ENCODE results near the gene PPP2R5C.

The PPP2R5C gene

GRCh38 chr14:101950516-101951215 is 189.2 kb downstream of the PPP2R5C start:
- TF ChIP-seq FOXM1 (IDR thresholded peaks at IDR 0.05; ENCODE audit: borderline replicate concordance, low read depth) = no peak
- TF ChIP-seq MAX (IDR thresholded peaks at IDR 0.05) = no peak
- TF ChIP-seq, protein P1, sequence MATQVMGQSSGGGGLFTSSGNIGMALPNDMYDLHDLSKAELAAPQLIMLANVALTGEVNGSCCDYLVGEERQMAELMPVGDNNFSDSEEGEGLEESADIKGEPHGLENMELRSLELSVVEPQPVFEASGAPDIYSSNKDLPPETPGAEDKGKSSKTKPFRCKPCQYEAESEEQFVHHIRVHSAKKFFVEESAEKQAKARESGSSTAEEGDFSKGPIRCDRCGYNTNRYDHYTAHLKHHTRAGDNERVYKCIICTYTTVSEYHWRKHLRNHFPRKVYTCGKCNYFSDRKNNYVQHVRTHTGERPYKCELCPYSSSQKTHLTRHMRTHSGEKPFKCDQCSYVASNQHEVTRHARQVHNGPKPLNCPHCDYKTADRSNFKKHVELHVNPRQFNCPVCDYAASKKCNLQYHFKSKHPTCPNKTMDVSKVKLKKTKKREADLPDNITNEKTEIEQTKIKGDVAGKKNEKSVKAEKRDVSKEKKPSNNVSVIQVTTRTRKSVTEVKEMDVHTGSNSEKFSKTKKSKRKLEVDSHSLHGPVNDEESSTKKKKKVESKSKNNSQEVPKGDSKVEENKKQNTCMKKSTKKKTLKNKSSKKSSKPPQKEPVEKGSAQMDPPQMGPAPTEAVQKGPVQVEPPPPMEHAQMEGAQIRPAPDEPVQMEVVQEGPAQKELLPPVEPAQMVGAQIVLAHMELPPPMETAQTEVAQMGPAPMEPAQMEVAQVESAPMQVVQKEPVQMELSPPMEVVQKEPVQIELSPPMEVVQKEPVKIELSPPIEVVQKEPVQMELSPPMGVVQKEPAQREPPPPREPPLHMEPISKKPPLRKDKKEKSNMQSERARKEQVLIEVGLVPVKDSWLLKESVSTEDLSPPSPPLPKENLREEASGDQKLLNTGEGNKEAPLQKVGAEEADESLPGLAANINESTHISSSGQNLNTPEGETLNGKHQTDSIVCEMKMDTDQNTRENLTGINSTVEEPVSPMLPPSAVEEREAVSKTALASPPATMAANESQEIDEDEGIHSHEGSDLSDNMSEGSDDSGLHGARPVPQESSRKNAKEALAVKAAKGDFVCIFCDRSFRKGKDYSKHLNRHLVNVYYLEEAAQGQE (IDR thresholded peaks at IDR 0.05; ENCODE audit: low read depth) = no peak
- no peak for TF ChIP-seq RAD21 (IDR thresholded peaks at IDR 0.05; ENCODE audit: low read depth)
- TF ChIP-seq ZBTB7A (IDR thresholded peaks at IDR 0.05; ENCODE audit: low read depth) = no peak

GRCh38 chr14:101953151-101953550 is 191.6 kb downstream of the PPP2R5C start:
- TF ChIP-seq TAF1 (IDR thresholded peaks at IDR 0.05; ENCODE audit: low read depth) = no peak
- no peak for TF ChIP-seq RAD21 (IDR thresholded peaks at IDR 0.05; ENCODE audit: low read depth)
- no peak for TF ChIP-seq CEBPB (IDR thresholded peaks at IDR 0.05)
- TF ChIP-seq NFIC (IDR thresholded peaks at IDR 0.05) = no peak
- no peak for TF ChIP-seq EP300 (IDR thresholded peaks at IDR 0.05; ENCODE audit: borderline replicate concordance)
- TF ChIP-seq FOXM1 (IDR thresholded peaks at IDR 0.05; ENCODE audit: borderline replicate concordance, low read depth) = no peak
- TF ChIP-seq YY1 (IDR thresholded peaks at IDR 0.05; ENCODE audit: low read depth) = no peak
- TF ChIP-seq USF1 (IDR thresholded peaks at IDR 0.05) = no peak
- no peak for TF ChIP-seq MAX (IDR thresholded peaks at IDR 0.05)
- no peak for TF ChIP-seq EGR1 (IDR thresholded peaks at IDR 0.05)
- TF ChIP-seq ZBTB7A (IDR thresholded peaks at IDR 0.05; ENCODE audit: low read depth) = no peak
- no peak for TF ChIP-seq CREB1 (IDR thresholded peaks at IDR 0.05; ENCODE audit: low read depth)
- TF ChIP-seq TEAD4 (IDR thresholded peaks at IDR 0.05) = no peak
- TF ChIP-seq, protein P1 (IDR thresholded peaks at IDR 0.05; ENCODE audit: low read depth) = no peak
- TF ChIP-seq TCF12 (IDR thresholded peaks at IDR 0.05; ENCODE audit: low read depth) = no peak

- TF ChIP-seq TCF12 (IDR thresholded peaks at IDR 0.05; ENCODE audit: low read depth) (no peak), ZBTB7A (IDR thresholded peaks at IDR 0.05; ENCODE audit: low read depth) (no peak), TEAD4 (IDR thresholded peaks at IDR 0.05) (no peak), CREB1 (IDR thresholded peaks at IDR 0.05; ENCODE audit: low read depth) (no peak), NFIC (IDR thresholded peaks at IDR 0.05) (no peak), EGR1 (IDR thresholded peaks at IDR 0.05) (no peak), EP300 (IDR thresholded peaks at IDR 0.05; ENCODE audit: borderline replicate concordance) (no peak)
Measured at GRCh38 chr14:101954501-101954900, 193.0 kb downstream of the PPP2R5C start.

DNA sequence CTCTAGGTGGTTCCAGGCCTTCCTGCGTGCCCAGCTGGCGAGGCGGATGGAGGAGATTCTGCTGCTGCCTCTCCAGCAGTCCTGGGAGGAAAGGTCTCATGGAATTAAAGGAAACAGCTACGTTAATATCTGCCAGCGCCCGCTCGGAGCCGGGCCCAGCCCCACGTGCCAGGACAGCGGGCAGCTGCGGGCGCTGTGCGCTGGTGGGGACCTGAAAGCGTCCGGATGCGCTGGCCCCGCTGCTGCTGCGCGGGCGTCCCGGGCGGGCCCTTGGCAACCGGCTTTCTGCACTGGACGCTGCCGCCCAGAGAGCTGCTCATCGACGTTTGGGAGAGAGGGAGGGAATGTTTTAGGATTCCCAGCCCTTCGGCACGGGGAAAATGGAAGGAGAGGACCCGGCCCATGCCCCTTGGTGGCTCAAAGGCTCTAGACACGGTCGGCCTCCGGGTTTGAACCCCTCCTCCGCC is 194.2 kb downstream of the PPP2R5C start:
- TF ChIP-seq RAD21 (IDR thresholded peaks at IDR 0.05; ENCODE audit: low read depth) (no peak), USF1 (IDR thresholded peaks at IDR 0.05) (no peak), ZBTB7A (IDR thresholded peaks at IDR 0.05; ENCODE audit: low read depth) (no peak), TCF12 (IDR thresholded peaks at IDR 0.05; ENCODE audit: low read depth) (no peak), FOXM1 (IDR thresholded peaks at IDR 0.05; ENCODE audit: borderline replicate concordance, low read depth) (no peak), NFIC (IDR thresholded peaks at IDR 0.05) (no peak), EP300 (IDR thresholded peaks at IDR 0.05; ENCODE audit: borderline replicate concordance) (no peak), TAF1 (IDR thresholded peaks at IDR 0.05; ENCODE audit: low read depth) (no peak), YY1 (IDR thresholded peaks at IDR 0.05; ENCODE audit: low read depth) (no peak), CEBPB (IDR thresholded peaks at IDR 0.05) (no peak), EGR1 (IDR thresholded peaks at IDR 0.05) (no peak), CREB1 (IDR thresholded peaks at IDR 0.05; ENCODE audit: low read depth) (no peak), TEAD4 (IDR thresholded peaks at IDR 0.05) (no peak), MAX (IDR thresholded peaks at IDR 0.05) (no peak)
- TF ChIP-seq, protein P1 (IDR thresholded peaks at IDR 0.05; ENCODE audit: low read depth) = no peak
